NCI-H2081 (cell line): ENCODE data around the gene SETX.
"Not testable (repeated sequence)": the region's sequence is repeated elsewhere in the genome, so short reads cannot be mapped to it uniquely, and the experiment has no call there.

Experiments
- DNase-seq, 2 experiments: peaks; one replicate each; lab custom pipeline; 2025; lab: John Stamatoyannopoulos, UW

SETX gene, protein sequence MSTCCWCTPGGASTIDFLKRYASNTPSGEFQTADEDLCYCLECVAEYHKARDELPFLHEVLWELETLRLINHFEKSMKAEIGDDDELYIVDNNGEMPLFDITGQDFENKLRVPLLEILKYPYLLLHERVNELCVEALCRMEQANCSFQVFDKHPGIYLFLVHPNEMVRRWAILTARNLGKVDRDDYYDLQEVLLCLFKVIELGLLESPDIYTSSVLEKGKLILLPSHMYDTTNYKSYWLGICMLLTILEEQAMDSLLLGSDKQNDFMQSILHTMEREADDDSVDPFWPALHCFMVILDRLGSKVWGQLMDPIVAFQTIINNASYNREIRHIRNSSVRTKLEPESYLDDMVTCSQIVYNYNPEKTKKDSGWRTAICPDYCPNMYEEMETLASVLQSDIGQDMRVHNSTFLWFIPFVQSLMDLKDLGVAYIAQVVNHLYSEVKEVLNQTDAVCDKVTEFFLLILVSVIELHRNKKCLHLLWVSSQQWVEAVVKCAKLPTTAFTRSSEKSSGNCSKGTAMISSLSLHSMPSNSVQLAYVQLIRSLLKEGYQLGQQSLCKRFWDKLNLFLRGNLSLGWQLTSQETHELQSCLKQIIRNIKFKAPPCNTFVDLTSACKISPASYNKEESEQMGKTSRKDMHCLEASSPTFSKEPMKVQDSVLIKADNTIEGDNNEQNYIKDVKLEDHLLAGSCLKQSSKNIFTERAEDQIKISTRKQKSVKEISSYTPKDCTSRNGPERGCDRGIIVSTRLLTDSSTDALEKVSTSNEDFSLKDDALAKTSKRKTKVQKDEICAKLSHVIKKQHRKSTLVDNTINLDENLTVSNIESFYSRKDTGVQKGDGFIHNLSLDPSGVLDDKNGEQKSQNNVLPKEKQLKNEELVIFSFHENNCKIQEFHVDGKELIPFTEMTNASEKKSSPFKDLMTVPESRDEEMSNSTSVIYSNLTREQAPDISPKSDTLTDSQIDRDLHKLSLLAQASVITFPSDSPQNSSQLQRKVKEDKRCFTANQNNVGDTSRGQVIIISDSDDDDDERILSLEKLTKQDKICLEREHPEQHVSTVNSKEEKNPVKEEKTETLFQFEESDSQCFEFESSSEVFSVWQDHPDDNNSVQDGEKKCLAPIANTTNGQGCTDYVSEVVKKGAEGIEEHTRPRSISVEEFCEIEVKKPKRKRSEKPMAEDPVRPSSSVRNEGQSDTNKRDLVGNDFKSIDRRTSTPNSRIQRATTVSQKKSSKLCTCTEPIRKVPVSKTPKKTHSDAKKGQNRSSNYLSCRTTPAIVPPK (N-terminal part only)

DNA sequence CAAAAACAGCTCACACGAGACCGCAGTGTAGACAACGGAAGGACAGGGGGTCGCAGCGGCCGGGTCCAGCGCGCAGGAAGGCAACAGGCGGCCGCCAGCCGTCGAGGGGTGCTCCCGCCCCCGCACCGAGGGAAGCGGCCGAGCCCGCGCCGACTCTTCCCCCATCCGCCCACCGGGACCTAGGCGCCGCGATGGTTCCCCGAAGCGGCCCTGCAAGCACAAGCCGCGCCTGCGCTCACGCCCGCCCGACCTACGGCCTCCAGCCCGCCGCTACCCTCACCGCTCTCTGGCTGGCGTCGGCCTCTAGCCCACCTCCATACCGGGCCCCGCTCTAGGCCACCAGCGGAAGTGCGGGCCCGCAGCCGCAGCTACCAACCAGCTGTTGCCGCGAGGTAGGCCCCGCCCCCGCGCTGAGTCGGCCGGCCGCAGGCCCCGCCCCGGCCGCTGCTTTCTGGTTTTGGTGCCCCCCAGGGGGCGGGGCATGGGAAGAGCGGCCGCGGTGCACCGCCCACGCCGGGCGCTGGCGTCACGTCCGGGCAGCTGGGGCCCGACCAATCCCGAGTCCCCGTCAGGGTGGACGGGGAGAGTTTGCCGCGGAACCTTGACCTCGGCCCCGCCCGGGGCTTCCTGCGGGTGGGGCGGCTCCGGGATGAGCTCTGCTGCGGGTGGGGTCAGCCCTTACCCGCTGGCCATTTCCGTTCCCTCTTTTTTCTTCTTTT lies at the start of gene SETX:
SETX (minus strand) TSS at position 350 of the 719 bp plus-strand sequence. CDS start 5,558 bp downstream, outside the sequence.
- peak; percentile 96 for DNase-seq

DNA sequence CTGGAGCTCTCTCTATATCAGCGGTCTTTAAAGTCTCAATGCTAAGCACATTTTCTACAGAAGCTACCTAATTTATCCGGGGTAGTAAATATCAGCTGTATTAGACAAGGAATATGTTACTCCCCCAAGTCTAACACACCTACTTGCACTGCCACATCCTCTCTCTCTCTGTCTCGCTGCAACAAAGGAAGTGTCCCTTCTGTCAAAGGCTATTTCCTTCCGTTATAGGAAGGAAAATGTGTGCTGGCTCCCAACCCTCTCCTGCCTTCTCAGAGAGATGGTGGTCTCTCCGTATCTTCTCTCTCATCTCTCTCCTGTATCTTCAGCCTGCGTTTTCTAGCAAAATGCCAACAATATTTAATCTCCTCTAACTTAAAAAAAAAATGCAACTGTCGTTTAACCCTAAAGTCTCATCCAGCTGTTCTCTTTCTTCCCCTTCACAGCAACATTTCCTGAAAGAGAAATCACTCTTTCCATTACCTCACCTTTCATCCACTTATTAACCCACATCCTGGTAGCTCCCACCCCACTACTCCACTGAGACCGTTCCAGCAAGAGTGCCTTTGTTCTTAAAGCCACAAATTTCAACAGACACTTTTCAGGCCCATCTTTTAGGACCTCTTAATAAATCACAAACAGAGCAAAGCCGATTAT lies 49.6 kb upstream of the SETX start:
- no peak for DNase-seq

GRCh38 chr9:132401824-132402223 lies 47.0 kb upstream of the SETX start:
- DNase-seq: no peak

- no peak for DNase-seq
Measured at GRCh38 chr9:132395560-132395959, 40.8 kb upstream of the SETX start.

GRCh38 chr9:132391449-132391848 lies 36.7 kb upstream of the SETX start:
- DNase-seq: no peak

DNA sequence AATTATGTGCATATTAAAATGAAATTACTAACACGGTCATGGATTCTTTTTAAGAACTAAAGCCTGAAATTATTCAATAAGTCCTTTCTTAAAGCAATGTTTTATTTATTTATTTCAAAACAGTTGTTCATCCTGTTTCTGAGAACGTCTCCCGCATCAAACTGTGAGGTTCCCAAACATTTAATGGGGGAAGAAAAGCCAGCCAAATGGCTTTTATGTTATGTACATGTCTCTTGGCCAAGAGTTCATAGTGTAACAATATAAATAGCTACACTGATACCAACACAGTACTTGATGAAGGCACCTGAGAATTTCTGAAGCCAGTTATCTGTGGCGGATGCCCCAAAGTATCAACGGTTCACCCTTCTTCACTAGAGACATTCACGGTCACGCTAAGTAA lies 36.2 kb upstream of the SETX start:
- DNase-seq: no peak

DNA sequence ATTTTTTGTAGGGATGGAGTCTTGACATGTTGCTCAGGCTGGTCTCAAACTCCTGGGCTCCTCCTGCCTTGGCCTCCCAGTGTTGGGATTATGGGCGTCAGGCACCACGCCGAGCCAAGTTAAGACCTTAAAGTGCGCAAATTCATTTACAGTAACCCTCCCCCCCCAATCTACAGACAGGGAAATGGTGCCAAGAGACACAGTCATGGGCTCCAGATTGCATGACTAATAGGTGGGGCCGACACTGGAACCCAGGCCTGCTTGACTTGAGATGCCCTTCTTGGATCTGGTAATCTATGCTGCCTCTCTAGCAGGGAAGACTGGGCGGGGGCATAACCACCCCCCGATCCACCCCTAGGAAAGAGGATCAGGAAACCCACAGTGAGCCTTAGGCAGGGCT lies 32.3 kb upstream of the SETX start:
- no peak for DNase-seq

- DNase-seq: no peak
Measured at GRCh38 chr9:132384376-132384775, 29.6 kb upstream of the SETX start.

DNA sequence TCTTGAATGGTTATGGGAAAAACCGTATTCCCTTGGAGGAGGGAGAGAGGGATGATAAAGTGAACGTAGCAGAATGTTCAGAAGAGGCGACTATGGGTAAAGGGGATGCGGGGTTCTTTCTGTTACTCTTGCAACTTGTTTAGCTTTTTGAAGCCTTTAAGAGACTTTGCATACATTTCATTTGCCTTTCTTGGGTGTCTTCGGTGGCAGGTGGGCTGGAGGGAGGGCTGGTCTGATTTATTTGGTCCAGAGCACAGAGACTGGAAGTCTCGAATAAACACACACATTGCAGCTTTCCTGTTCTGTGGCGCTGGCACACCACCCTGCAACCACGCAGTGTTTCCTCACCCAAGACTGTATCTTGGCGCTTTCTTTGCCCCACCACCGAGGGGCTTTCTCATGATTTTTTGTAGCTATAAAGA lies 28.7 kb upstream of the SETX start:
- DNase-seq: no peak

GRCh38 chr9:132381966-132382541 lies 27.3 kb upstream of the SETX start:
- no peak for DNase-seq

- DNase-seq: not testable (repeated sequence)
Measured at GRCh38 chr9:132378416-132378815, 23.6 kb upstream of the SETX start.

DNA sequence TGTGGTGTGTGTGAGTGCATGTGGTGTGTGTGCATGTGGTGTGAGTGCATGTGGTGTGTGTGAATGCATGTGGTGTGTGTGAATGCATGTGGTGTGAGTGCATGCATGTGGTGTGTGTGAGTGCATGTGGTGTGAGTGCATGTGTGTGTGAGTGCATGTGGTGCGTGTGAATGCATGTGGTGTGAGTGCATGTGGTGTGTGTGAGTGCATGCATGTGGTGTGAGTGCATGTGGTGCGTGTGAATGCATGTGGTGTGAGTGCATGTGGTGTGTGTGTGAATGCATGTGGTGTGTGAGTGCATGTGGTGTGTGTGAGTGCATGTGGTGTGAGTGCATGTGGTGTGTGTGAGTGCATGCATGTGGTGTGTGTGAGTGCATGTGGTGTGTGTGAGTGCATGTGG lies 23.0 kb upstream of the SETX start:
- not testable (repeated sequence) for DNase-seq

- no peak for DNase-seq
Measured at GRCh38 chr9:132372177-132373095, 17.6 kb upstream of the SETX start.

GRCh38 chr9:132370592-132370991 lies 15.8 kb upstream of the SETX start:
- DNase-seq: no peak

GRCh38 chr9:132369421-132369820 lies 14.6 kb upstream of the SETX start:
- no peak for DNase-seq

- no peak for DNase-seq
Measured at GRCh38 chr9:132367613-132368313, 13.0 kb upstream of the SETX start.

DNA sequence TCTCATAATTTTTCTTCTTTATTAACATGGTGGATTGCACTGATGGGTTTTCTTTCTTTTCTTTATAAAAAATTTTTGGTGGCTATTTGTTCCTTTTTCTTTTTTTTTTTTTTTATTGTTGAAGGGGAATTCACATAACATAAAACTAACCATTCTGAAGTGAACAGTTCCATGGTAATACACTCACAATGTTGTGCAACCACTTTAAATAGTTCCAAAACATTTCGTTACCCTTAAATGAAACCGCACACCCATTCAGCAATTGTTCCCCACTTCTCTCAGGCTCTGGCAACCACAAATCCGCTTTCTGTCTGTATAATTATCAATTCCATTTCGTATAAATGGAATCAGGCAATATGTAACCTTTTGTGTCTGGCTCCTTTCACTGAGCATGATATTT lies 11.7 kb upstream of the SETX start:
- no peak for DNase-seq

DNA sequence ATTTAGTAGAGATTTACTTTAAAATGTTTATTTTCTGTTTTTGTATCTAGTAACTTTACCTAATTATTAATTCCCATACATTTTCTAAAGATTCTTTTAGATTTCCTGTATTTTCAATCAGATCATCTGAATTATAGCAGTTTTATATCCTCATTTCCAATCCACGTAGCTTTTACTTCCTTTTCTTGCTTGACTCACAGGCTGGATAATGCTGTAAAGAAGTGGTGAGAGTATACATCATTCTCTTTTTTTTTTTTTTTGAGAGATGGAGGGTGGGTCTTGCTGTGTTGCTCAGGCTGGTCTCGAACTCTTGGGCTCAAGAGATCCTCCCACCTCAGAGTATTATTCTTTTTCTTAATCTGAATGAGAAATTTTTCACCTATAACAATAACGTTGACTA lies 11.2 kb upstream of the SETX start:
- DNase-seq: no peak

DNA sequence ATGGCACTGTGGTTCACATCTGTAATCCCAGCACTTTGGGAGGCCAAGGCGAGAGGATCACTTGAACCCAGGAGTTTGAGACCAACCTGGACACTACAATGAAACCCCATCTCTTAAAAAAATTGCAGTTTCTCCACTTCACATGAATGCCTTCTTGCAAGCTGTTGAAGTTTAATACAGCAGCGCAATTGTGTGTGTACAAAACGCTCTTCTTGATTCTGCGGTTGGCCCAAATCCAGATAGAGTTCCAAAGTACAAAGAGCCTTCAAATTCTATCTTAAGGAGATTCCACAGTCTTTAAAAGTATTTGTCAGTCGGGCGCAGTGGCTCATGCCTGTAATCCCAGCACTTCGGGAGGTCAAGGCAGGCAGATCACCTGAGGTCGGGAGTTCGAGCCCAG lies 9.3 kb upstream of the SETX start:
- no peak for DNase-seq
